Measurements from ENCODE around the gene GMCL1.

- no peak for TF ChIP-seq EP300 (IDR thresholded peaks at IDR 0.05)
- no peak for TF ChIP-seq POLR2AphosphoS5 (IDR thresholded peaks at IDR 0.05)
- TF ChIP-seq CTCF (IDR thresholded peaks at IDR 0.05): no peak
These were observed 43.4 kb upstream of the GMCL1 start for GRCh38 chr2:69786052-69786560.
